Mucosa of descending colon (tissue), 3 donors: ENCODE data around the gene PHPT1. TPM values are rescaled to one million over a fixed set of nuclear protein-coding genes. Genes with fewer than 3 reads are reported as not detected.

Experiments used
- ATAC-seq: fragments of 200-7000 bp; cut with Tn5 transposase; one replicate; pipeline ENCODE4 v1.9.1; 2020; ENCODE audit warnings: mild to moderate bottlenecking, moderate library complexity
- DNase-seq, 3 donors: peaks; one replicate each; pipeline ENCODE4 v3.0.0-alpha.2; 2020
- H3K36me3 ChIP-seq: fragments of 200-600 bp; one replicate; pipeline ENCODE4 v1.8.0; 2021; ENCODE audit warnings: low read depth, mild to moderate bottlenecking
- H3K4me1 ChIP-seq: fragments of 200-600 bp; one replicate; pipeline ENCODE4 v1.8.0; 2021; ENCODE audit warnings: low read depth, mild to moderate bottlenecking
- H3K4me3 ChIP-seq: fragments of 200-600 bp; one replicate; pipeline ENCODE4 v1.8.0; 2021; ENCODE audit warnings: mild to moderate bottlenecking
- H3K9me3 ChIP-seq: fragments of 200-600 bp; one replicate; pipeline ENCODE4 v1.8.0; 2021; ENCODE audit warnings: mild to moderate bottlenecking
- CTCF ChIP-seq: fragments of 200-600 bp; IDR thresholded peaks from one replicate; pipeline ENCODE4 v1.8.0; 2022; ENCODE audit warnings: antibody characterized with exemption, mild to moderate bottlenecking
- intact Hi-C, 2 donors: fragments of 100-400 bp; cut with DNase I in 1 of 2; cut with micrococcal nuclease in 1 of 2; formaldehyde crosslinking; loops; one replicate each; pipeline versions ENCODE4 v1.11.0 to v1.11.1; 2022; cut with DNase I, micrococcal nuclease
- total RNA-seq, 3 donors: library from RNA; stranded (reverse); fragmentation: NEBNext Ultra II Directional in 2 of 3; extraction: Animal tissue kit (Norgen Biotek cat#: 25700) in 2 of 3; gene quantifications; one replicate each; pipeline versions ENCODE4 v1.2.1 to v1.2.4, GENCODE V29; 2021 to 2023
- donor health status: DM: no; HTN: no; CAD: no; lungs with moderate emphysema.
- donor health status: DM: no; HTN: no; CAD: no.
- donor health status: DM: no; HTN: yes; CAD: no.

Gene PHPT1
- total RNA-seq, 3 donors from 2014 or later, result 96.4 to 163 (median 102) TPM

GRCh38 chr9:136850866-136851775, 1.9 kb downstream of the PHPT1 start:
- intact Hi-C loops, result no loop called here

GRCh38 chr9:136851941-136852663, 2.9 kb downstream of the PHPT1 start, which contains the start of gene MAMDC4:
MAMDC4 (plus strand) TSS chr9:136852346; CDS start chr9:136852417, 71 bp downstream.
- no peak for TF ChIP-seq CTCF
- no peaks in the 10 kb centered on the region for H3K9me3 ChIP-seq
- DNase-seq, result peak in 2 of 3 donors; percentile 27 to 44
- H3K4me1 ChIP-seq, result peaks cover 9% of the 10 kb centered on the region
- ATAC-seq, result no peak
- H3K4me3 ChIP-seq, result no peak within 1 kb of the TSS
- intact Hi-C loops, result no loop called here
- H3K36me3 ChIP-seq, result no peaks in the 10 kb centered on the region

More at GRCh38 chr9:136850866-136851775, 1.9 kb downstream of the PHPT1 start:
- Histone ChIP-seq H3K36me3 (no peaks in the 10 kb centered on the region), H3K4me1 (peaks cover 11% of the 10 kb centered on the region), H3K9me3 (no peaks in the 10 kb centered on the region), H3K4me3 (no peak overlapping the region)
- ATAC-seq (no peak), DNase-seq (peak; percentile 10 to 54 (median 42))
- TF ChIP-seq CTCF, result no peak

GRCh38 chr9:136852664-136853595, 3.7 kb downstream of the PHPT1 start:
- H3K9me3 ChIP-seq, result no peaks in the 10 kb centered on the region
- ATAC-seq (no peak), DNase-seq (peak in 2 of 3 donors; percentile 28 to 52)
- H3K36me3 ChIP-seq, result no peaks in the 10 kb centered on the region
- TF ChIP-seq CTCF, result no peak
- no peak overlapping the region for H3K4me3 ChIP-seq
- H3K4me1 ChIP-seq, result peaks cover 16% of the 10 kb centered on the region
- intact Hi-C loops, result no loop called here

- Histone ChIP-seq H3K9me3 (no peaks in the 10 kb centered on the region), H3K4me1 (peaks cover 24% of the 10 kb centered on the region), H3K36me3 (no peaks in the 10 kb centered on the region), H3K4me3 (no peak overlapping the region)
- DNase-seq, result peak in 1 of 3 donors; percentile 35
- ATAC-seq, result no peak
- TF ChIP-seq CTCF, result no peak
- intact Hi-C loops, result no loop called here
These were observed 4.4 kb downstream of the PHPT1 start for GRCh38 chr9:136853596-136854112.
